ENCODE data around the gene KMT5C.
"Not testable (repeated sequence)": the region's sequence is repeated elsewhere in the genome, so short reads cannot be mapped to it uniquely, and the experiment has no call there.

Gene KMT5C

DNA sequence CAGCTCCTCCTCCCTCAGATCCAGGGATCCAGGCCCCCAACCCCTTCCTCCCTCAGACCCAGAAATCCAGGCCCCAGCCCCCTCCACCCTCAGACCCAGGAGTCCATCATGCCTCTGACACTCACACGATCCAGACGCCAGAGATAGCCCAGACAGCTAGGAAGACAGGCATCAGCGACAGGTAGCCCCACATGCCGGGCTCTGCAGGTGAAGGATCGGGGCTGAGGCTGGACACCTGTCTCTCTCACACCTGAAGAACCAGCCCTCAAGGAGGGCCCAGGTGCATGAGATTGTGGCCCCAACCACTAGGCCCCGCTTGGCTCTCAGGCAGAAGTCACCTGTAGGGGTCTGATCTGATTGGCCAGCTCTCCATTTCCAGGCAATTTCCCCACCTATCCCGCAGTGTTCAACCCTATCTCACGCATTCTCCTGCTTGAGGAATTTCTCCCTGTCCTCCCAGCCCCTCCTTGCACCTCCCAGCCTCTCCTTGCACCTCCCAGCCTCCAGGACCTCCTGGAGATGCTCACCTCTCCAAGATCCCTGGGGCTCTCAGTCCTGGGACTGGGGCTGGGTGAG lies 18.7 kb upstream of the KMT5C start:
- DNase-seq: no peak

DNA sequence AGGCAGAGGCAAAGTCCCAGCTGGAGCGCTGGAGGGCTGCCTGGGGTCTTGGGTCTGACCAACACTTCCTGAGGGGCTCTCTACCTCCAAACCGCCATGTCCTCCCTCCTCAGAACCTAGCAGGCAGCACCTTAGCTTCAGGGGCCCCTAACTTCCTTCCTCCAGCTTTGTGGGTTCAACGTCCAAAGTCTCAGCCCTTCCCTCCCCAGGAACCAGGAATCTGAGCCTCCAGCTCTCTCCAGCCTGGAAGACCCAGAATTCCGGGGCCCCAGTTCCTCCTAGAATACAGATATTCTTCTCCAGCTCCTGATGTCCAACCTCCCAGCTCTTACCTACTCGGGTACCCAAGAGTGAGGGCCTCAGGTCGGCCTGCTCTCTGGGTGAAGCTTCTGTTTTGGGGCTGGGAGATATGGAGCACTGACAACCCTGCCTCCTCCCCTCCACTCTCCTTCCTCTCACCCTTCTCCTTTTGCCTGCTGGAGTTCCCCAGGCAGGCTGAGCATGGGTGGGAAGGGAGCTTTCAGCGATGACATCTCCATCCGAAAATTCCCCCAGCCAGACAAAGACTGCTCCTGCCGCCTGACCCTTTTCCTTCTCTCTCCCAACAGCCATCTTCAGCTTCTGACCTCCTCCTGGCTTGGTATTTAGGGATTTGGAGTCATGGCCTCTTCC lies 18.1 kb upstream of the KMT5C start:
- no peak for DNase-seq

DNA sequence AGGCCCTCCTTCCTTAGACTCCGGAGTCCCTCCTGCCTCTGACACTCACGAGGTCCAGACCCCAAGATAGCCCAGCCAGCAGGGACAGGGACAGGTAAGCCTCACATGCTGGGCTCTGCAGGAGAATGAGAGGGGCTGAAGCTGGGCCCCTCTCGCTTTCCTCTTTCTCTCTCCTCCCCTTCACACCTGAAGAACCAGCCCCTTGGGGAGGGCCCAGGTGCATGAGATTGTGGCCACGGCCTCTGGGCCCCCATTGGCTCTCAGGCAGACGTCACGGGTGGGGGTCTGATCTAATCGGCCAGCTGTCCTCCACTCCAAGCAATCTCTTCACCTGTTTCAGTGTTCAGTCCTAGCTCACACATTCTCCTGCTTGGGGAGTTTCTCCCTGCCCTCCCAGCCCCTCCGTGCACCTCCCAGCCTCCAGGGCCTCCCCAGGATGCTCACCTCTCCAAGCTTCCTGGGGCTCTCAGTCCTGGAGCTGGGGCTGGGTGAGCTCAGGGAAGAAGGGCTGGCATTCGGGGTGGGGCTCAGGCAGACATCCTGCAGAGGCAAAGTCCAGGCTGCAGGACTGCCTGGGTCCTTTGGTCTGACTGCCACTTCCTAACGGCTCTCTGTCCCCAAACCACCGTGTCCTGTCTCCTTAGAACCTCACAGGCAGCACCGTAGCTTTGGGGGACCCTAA lies 17.3 kb upstream of the KMT5C start:
- DNase-seq: no peak

DNA sequence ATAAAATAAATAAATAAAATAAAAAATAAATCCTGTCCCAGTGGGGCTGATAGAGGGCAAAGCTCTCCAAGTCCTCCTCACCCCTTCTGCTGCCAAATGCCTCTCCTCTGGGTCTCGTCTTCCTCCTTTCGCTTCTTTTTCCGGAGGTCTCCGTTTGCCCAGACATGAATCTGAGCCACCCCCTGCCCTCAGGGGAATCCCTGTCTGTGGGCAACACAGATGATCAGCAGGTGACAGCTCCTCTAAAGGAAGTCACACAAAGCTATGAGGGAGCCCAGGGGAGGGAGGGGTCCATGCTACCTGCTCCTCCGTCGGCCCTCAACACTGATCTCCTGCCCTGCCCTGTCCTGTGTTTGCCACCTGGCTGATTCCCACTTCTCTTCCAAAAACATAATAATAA lies 15.0 kb upstream of the KMT5C start:
- DNase-seq: no peak

DNA sequence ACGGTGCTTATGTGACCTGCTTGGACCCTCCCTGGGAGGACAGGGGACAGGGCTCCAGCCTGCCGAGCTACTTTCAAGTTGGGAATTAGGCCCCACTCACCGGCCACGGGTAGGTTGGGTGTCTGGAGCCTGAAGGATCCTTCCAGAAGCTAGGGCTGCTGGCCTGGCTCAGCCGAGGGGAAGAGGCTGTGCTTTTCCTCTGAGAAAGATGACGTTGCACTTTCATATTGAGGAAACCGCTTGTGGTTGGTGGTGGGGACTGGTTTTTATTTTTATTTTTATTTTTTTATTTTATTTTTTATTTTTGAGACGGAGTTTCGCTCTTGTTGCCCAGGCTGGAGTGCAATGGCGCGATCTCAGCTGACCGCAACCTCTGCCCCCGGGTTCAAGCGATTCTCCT lies 14.5 kb upstream of the KMT5C start, which contains the start of gene TMEM150B:
Gene TMEM150B, minus strand, starts transcription at position 170 of the 400 bp plus-strand sequence. CDS start 4,305 bp downstream, outside the sequence.
- no peak for DNase-seq

DNA sequence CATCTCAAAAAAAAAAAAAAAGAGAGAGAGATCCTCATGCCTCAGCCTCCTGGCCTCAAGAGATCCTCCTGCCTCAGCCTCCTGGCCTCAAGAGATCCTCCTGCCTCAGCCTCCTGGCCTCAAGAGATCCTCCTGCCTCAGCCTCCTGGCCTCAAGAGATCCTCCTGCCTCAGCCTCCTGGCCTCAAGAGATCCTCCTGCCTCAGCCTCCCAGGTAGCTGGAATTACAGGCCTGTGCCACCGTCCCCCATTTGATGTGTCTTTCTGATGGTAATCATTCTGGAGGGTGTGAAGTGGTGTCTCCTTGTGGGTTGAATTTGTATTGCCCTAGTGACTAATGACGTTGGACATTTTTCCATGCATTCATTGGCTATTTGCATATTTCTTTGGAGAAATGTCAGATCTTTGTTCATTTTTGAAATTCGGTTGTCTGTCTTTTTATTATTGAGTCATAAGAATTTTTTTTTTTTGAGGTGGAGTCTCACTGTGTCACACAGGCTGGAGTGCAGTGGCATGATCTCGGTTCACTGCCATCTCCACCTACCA lies 10.8 kb upstream of the KMT5C start:
- not testable (repeated sequence) for DNase-seq

DNA sequence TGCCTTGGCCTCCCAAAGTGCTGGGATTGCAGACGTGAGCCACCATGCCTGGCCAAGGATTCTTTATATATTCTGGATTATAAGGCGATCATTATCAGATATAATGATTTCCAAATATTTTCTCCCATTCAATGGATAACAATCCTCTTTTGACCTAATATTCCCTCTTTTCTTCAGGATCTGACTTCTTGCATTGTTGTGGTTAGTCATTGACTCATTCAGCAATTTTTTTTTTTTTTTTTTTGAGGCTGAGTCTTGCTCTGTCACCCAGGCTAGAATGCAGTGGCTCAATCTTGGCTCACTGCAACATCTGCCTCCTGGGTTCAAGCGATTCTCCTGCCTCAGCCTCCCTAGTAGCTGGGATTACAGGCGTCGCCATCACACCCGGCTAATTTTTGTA lies 9.9 kb upstream of the KMT5C start:
- DNase-seq: not testable (repeated sequence)

DNA sequence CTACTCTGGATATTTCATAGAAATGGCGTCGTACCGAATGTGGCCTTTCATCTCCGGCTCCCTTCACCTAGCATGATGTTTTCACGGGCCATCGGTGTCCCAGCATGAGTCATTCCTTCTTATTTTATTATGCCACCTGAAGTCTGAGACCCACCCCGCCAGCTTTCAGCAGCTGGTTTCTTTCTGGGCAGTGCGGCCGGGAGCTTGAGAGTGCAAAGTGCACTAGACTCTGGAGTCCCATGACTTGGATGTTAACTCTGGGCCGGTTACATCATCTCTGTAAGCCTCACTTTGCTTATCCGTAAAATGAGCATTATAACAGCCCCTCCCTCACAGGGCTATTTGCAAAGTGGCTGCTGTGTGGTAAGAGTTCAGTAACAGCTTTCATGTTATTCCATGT lies 5.8 kb upstream of the KMT5C start:
- DNase-seq: no peak

DNA sequence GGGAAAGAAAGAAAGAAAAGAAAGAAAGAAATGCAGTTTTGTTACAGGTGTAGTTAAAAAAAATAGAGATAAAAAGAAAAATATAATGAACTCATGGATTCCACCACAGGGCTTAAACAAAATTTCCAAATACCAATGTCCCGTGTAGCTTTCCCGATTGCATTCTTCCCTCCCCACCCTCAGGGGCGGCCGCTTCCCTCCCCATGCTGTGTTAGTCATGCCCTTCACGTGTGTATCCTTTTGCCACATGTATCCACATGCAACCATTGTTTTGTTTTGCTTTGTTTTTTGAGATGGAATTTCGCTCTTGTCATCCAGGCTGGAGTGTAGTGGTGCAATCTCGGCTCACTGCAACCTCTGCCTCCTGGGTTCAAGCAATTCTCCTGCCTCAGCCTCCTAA lies 3.6 kb upstream of the KMT5C start:
- DNase-seq: no peak

DNA sequence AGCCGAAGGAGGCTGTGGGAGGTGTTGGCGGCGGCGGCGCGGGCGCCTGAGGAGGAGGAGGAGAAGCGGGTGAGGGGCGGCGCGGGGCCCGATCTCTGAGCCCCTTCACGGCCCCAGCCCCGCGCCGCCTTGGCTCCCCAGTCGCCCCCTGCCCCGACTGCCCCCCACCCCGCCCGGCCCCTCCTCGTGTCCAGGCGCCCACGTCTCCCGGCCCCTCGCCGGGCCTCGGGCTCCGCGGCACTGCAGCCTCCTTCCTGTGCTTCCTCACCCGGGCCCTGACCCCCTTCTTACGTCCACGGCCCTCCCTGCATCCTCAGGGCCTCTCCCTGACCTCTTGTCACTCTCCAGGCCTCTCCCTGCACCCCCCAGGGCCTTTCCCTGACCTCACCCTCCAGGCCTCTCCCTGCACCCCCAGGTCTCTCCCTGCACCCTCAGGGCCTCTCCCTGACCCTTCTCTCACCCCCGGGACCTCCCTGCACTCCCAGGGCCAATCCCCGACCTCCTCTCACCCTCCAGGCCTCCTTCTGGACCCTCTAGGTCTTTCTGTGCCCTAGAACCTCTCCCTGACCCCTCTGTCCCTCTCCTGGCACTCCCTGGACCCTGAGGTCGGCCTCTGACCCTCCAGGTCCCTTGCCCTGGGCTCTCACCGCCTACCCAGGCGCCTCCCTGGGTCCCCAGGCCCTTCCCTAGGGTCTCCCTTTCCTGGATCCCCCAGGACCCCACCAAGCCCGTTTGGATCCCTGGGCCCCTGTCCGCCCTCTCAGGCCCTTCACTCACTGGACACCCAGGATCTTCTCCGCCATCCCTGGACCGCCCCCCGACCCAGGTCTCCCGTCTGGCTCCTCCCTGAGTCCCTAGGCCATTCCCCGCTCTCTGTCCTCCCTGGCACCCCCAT lies 460 bp downstream of the KMT5C start:
- DNase-seq: no peak

DNA sequence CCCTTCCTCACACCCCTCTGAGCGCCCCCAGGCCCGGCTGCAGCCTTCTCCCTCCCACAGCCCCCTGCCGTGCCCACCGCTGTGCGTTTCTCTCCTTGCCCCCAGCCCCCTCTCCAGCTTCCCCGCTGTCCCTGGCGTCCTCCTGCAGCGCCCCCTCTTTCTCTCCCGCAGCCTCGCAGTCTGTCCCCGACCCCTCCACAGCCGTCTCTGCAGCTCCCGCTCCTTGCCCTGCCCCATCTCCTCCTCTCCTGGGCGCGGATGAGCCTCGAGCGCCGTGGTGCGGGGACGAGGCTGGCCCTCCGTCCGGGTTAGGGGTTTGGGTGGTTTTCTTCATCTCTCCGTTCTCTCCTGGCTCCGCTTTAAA lies 1.1 kb downstream of the KMT5C start:
- peak; percentile 54 to 59 for DNase-seq

DNA sequence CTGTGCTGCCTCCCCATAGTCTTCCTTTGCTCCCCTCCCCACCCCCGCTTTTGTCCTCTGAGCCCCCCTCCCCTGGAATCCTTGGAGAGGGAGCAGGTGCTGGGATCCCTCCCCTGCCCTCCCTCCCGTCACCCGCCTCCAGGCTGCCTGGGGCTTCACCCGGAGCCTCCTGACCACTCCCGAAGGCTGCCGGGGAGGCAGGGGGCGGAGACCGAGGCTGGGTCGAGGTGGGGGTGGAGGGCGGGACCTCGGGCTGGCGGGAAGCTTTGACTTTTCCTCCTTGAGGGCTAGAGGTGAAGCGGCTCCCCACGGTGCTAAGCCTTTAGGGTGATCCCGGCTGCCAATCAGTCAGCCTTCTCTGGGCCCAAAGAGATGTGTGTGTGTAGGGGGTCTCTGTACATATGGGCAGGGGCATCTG lies 1.5 kb downstream of the KMT5C start:
- DNase-seq: peak; percentile 69 to 87

DNA sequence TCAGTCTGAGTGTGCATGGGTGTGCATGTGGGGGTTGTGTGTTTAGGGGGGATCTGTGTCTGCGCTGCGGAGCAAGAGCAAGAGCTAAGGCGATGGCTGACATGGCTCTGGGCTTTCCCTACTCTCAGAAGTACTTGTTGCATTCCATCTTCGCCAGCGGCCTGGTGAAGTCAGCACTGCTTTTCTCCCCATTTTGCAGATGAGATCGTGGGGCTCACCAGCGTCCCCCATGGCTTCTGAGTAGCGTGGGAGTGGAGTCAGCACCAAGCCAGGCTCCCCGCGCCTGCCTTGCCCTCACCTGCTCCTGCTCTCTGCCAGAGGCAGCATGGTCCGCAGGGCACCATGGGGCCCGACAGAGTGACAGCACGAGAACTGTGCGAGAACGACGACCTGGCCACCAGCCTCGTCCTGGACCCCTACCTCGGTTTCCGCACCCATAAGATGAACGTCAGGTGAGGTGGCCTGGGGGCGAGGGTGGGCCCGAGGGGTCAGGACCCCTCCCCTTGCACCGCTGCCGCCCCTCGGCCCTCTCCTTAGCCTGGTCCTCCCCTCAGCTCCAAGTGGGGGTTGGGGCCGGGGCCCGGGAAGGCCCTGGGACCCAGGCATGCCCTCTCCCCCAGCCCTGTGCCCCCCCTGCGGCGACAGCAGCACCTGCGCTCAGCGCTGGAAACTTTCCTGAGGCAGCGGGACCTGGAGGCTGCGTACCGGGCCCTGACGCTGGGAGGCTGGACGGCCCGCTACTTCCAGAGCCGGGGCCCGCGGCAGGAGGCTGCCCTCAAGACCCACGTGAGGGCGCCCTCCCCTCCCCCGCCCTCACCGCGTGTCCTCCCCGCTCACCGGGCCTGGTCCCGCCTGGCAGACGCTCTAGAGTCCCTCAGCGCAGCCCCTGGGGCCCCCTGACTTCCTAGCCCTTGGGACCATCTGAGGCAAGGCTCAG lies 2.2 kb downstream of the KMT5C start:
- DNase-seq: no peak

DNA sequence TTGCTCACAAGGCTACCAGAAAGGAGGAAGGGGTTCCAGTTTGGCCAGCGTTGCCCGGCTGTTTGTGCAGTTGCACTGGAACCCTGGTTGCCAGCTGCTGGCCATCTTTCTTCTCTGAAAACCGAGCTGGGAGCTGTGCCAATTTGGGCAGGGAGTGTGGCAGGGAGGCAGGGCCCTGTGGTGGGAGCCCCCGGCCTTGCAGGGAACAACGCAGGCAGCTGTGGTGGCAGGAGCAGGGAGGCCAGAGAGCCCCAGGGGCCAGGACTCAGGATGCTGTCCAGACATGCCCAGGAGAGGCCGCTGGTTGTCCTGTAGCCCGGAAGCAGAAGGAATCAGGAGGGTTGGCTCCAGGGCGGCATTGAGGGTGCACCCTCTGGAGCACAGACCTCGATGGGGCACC lies 4.8 kb downstream of the KMT5C start:
- DNase-seq: peak; percentile 75 to 89

DNA sequence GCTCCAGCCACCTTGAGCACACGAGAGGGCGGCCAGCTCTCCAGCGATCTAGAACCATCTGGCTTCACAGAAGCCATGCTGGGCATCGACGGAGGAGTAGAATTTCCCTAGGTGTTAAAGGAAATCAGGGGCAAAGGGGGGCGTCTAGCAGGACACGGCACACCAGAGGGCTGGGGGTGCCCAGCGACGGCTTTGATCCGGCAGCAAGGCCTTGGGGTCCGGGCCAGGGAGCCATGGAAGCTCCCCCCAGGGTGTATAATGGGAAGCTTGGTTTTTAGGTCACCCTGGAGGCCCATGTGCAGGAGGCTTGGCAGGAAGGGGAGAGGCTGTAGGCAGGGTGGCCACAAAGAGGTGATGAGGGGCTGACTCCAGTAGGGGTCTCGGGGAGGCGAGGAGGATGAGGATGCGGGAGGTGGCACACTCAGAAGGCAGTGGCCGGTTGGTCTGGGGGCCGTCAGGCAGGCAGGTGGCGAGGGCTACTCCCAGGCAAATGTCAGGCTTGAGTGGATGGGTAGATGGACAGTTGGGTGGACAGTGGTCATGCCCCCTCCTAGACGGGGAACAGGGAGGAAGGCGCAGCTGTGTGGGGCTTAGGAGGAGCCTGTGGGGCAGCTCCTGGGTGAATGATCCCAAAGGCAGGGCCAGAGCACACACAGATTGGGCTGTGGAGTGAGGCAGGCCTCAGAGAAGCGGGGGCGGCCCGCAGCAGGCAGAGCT lies 5.6 kb downstream of the KMT5C start:
- DNase-seq: no peak

DNA sequence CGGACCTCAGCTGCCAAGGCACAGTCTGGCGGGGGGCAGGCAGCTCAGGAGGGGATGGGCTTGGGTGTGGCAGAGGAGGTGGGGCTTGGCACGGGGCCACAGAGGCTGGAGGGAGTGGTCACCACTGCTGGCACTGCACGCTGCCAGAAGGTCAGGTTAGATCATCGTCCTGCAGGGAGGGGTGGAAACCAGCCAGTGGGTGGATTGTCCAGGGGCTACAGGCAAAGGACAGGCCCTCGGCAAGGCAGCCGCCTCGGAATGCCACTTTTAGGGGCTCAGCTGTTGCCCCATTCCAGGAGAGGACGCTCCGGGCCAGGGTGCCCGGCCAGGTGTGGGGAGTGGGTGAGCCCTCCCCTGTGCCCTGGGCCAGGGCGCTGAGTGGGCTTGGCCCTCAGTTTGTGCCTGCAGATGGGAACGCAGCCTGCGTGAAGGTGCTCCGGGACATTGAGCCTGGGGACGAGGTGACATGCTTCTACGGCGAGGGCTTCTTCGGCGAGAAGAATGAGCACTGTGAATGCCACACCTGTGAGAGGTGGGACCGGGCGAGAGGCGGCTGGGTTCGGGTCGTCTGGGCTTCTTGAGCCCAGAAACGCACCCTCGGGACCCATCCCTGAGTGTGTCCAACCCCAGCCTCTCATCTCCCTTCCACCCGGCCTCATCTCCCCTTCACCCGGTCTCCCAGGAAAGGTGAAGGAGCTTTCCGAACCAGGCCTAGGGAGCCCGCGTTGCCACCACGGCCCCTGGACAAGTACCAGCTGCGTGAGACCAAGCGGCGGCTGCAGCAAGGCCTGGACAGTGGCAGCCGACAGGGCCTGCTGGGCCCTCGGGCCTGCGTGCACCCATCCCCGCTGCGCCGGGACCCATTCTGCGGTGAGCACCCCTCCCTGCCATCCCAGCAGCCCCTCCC lies 6.4 kb downstream of the KMT5C start:
- DNase-seq: no peak

DNA sequence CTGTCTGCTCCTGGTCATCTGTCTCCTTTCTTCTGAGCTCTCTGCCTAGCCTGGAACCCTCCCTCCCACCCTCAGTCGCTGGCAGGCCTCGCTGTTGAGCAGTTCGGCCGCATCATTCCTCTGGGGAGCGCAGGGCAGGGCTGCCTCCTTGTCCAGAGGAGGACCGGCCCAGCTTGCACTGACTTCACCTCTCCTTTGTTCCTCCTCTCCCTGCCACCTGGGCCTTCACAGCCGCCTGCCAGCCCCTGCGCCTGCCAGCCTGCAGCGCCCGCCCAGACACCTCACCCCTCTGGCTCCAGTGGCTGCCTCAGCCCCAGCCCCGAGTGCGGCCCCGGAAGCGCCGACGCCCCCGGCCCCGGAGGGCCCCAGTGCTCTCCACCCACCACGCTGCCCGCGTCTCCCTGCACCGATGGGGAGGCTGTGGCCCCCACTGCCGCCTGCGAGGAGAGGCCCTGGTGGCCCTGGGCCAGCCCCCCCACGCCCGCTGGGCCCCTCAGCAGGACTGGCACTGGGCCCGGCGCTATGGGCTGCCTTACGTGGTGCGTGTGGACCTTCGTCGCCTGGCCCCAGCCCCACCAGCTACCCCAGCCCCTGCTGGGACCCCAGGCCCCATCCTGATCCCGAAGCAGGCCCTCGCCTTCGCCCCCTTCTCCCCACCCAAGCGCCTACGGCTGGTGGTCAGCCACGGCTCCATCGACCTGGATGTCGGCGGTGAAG lies 7.2 kb downstream of the KMT5C start:
- DNase-seq: no peak

DNA sequence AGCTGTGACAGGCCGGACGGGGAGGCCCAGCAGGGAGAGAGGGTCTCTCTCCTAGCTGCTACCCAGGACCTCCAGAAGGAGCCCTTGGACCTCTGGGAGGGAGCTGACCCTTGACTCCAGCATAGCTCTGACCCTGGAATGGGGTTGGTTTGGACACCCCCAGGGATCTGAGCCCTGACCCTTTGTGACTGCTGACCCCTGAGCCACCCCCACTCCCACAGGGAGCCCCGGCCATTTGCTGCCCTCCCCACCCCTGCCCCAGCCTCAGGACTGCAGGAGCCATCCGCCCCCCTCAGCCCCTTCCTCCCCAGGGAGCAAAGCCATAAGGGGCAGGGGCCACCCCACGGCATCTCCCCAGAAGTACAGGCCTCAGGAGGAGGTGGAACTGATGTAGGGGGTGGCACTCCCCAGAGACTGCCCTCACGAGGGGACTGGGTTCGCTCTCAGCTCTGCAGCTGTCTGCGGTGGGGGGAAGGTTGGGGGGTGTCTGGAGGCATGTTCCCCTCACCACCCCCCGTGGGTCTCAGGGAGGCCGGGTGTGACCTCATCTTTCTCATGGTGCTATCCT lies 7.8 kb downstream of the KMT5C start:
- DNase-seq: no peak
